Keratinocyte (primary cell): ENCODE measurements around the gene ALDOA. TPM values are rescaled to one million over a fixed set of nuclear protein-coding genes. Genes with fewer than 3 reads are reported as not detected.

ENCODE experiments used
- DNase-seq: peaks from one replicate; pipeline ENCODE4 v3.0.0-alpha.2; 2011; ENCODE audit warnings: low read depth, missing footprints, low spot score
- FAIRE-seq: peaks from 2 replicates; lab custom pipeline; 2011; peaks lifted over from hg19 to GRCh38; lab: Jason Lieb, UNC
- H2AFZ ChIP-seq: 2 replicates; pipeline ENCODE4 v1.6.0; 2012; ENCODE audit warnings: low read length, control low read depth, inconsistent platforms; ENCODE audit not compliant: control insufficient read depth
- H3K27ac ChIP-seq: 2 replicates; pipeline ENCODE4 v1.5.1; 2011; ENCODE audit warnings: low read length; ENCODE audit not compliant: control insufficient read depth, insufficient read depth
- H3K27me3 ChIP-seq: 3 replicates; pipeline ENCODE4 v1.6.0; 2011; ENCODE audit warnings: low read length; ENCODE audit not compliant: control insufficient read depth, insufficient read depth; ENCODE audit errors: extremely low read depth
- H3K36me3 ChIP-seq, 2 experiments: 2 replicates in 1 of 2; 3 replicates in 1 of 2; pipeline ENCODE4 v1.5.1; 2011; ENCODE audit warnings: low read length in 2 of 2, mild to moderate bottlenecking in 1 of 2; ENCODE audit not compliant: control insufficient read depth in 2 of 2, insufficient read depth in 2 of 2; ENCODE audit errors: extremely low read depth in 1 of 2
- H3K4me1 ChIP-seq: 3 replicates; pipeline ENCODE4 v1.5.1; 2011; ENCODE audit warnings: low read length; ENCODE audit not compliant: control insufficient read depth, insufficient read depth; ENCODE audit errors: extremely low read depth
- H3K4me2 ChIP-seq: 3 replicates; pipeline ENCODE4 v1.6.0; 2011; ENCODE audit warnings: low read depth, low read length; ENCODE audit not compliant: control insufficient read depth, insufficient read depth; ENCODE audit errors: extremely low read depth
- H3K4me3 ChIP-seq, 3 experiments: fragments of 200-600 bp in 1 of 3; sonication (generic) in 1 of 3; 2 replicates in 2 of 3; 3 replicates in 1 of 3; pipeline ENCODE4 v1.5.1; 2011 to 2016; ENCODE audit warnings: low read length in 3 of 3, mild to moderate bottlenecking in 3 of 3, control low read depth in 2 of 3, inconsistent platforms in 1 of 3, low read depth in 1 of 3, mixed read lengths in 1 of 3, mixed run types in 1 of 3, moderate library complexity in 1 of 3; ENCODE audit not compliant: control insufficient read depth in 2 of 3, insufficient read depth in 2 of 3; ENCODE audit errors: extremely low read depth in 1 of 3
- H3K79me2 ChIP-seq: 2 replicates; pipeline ENCODE4 v1.6.0; 2012; ENCODE audit warnings: low read length; ENCODE audit not compliant: control insufficient read depth, insufficient read depth
- H3K9ac ChIP-seq: 3 replicates; pipeline ENCODE4 v1.6.0; 2011; ENCODE audit warnings: low read length; ENCODE audit not compliant: control insufficient read depth, insufficient read depth; ENCODE audit errors: extremely low read depth
- H3K9me1 ChIP-seq: 3 replicates; pipeline ENCODE4 v1.6.0; 2011; ENCODE audit warnings: low read length; ENCODE audit not compliant: control insufficient read depth, insufficient read depth; ENCODE audit errors: extremely low read depth
- H3K9me3 ChIP-seq: 2 replicates; pipeline ENCODE4 v1.5.1; 2012; ENCODE audit warnings: low read depth, low read length; ENCODE audit not compliant: control insufficient read depth
- H4K20me1 ChIP-seq: 3 replicates; pipeline ENCODE4 v1.6.0; 2011; ENCODE audit warnings: low read length; ENCODE audit not compliant: control insufficient read depth, insufficient read depth; ENCODE audit errors: extremely low read depth
- EZH2 ChIP-seq: IDR thresholded peaks from one replicate; pipeline ENCODE4 v1.6.1; 2012; ENCODE audit warnings: inconsistent platforms, mild to moderate bottlenecking, low read length, moderate library complexity
- dilution Hi-C: fragments of 300-500 bp; cut with MboI; formaldehyde crosslinking; loops from one replicate; pipeline ENCODE4 v1.7.0; 2020; ENCODE audit warnings: low sequenced_read_pairs; ENCODE audit not compliant: extremely low pct_ligation_motif_present
- polyA plus RNA-seq, 5 experiments: library from polyadenylated mRNA; depleted of rRNA in 3 of 5; stranded (reverse) in 3 of 5; stranded (forward) in 1 of 5; unstranded in 1 of 5; fragments of >200 nt; gene quantifications; 1 replicate in 1 of 5; 2 replicates in 3 of 5; 3 replicates in 1 of 5; pipeline versions ENCODE4 v1.2.1 to v1.2.3, GENCODE V29; 2011 to 2012; ENCODE audit warnings: missing spikeins in 2 of 5, low read depth in 1 of 5, low replicate concordance in 1 of 5
- TF ChIP-seq, protein P1 (sequence below), 3 experiments: IDR thresholded peaks in 1 of 3; conservative IDR thresholded peaks in 1 of 3; optimal IDR thresholded peaks in 1 of 3; 2 replicates in 2 of 3; 3 replicates in 1 of 3; pipeline versions ENCODE3 to v1.5.1; 2011; ENCODE audit warnings: low read length in 3 of 3, mild to moderate bottlenecking in 3 of 3, moderate library complexity in 2 of 3, control low read depth in 1 of 3, inconsistent platforms in 1 of 3; ENCODE audit not compliant: insufficient read depth in 2 of 3; ENCODE audit errors: extremely low read depth in 1 of 3

Gene ALDOA
- polyA plus RNA-seq, 1 donor (not counting 4 experiments of a cell fraction or from before 2014, with no cell fraction given): 800 TPM

DNA sequence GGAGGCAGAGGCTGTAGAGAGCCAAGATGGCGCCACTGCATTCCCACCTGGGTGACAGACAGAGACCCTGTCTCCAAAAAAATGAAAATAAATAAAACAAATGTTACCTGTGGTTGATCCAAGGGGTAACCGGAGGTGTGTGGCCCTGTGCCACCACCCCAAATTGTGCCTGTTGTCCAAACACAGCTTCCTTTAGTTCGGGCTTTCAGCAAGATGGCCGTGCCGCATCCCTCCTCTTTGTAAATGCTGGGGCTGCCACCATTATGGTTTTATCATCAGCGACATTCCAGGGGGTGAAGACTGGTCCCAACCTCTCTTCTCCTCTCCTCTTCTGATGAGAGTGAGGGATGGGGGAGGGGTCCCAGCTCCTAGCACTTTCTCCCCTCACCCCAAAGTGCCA lies 42.7 kb upstream of the ALDOA start, which contains the start of gene C16orf92:
Gene C16orf92 (plus strand): TSS at position 312 of the 400 bp plus-strand sequence. CDS start 143 bp downstream, outside the sequence.
- no peaks in the 10 kb centered on the region for H3K36me3 ChIP-seq
- dilution Hi-C loops: no loop called here

DNA sequence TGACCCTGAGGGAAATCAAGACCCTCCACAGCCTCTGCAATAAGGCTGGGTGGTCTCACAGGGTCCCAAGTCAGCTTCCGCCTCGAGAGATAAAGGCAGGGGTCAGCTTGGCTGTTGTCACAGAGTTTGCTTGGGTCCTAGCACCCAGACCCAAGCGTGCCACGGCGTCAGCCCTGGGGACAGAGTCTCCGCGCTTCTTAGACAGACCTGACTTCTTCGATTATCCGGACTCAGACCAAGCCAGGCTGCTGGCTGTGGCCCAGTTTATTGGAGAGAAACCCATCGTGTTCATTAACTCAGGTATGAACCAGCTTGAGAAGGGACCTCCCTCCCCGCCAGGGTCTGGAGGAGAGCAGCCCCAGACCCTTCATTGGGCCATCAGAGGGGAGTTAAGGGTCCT lies 42.0 kb upstream of the ALDOA start:
- no peak overlapping the region for H2AFZ ChIP-seq
- no peak overlapping the region for H3K9ac ChIP-seq
- no peak for TF ChIP-seq EZH2
- TF ChIP-seq, protein P1, sequence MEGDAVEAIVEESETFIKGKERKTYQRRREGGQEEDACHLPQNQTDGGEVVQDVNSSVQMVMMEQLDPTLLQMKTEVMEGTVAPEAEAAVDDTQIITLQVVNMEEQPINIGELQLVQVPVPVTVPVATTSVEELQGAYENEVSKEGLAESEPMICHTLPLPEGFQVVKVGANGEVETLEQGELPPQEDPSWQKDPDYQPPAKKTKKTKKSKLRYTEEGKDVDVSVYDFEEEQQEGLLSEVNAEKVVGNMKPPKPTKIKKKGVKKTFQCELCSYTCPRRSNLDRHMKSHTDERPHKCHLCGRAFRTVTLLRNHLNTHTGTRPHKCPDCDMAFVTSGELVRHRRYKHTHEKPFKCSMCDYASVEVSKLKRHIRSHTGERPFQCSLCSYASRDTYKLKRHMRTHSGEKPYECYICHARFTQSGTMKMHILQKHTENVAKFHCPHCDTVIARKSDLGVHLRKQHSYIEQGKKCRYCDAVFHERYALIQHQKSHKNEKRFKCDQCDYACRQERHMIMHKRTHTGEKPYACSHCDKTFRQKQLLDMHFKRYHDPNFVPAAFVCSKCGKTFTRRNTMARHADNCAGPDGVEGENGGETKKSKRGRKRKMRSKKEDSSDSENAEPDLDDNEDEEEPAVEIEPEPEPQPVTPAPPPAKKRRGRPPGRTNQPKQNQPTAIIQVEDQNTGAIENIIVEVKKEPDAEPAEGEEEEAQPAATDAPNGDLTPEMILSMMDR (optimal IDR thresholded peaks at IDR 0.05 in 1 of 3, IDR thresholded peaks at IDR 0.05 in 1 of 3, conservative IDR thresholded peaks at IDR 0.05 in 1 of 3; ENCODE audit: extremely low read depth in 1 of 3, insufficient read depth in 2 of 3, low read length in 3 of 3): no peak
- no peaks in the 10 kb centered on the region for H3K9me1 ChIP-seq
- no peaks in the 10 kb centered on the region for H4K20me1 ChIP-seq
- no peak for FAIRE-seq
- no peak overlapping the region for H3K4me2 ChIP-seq
- no peak for DNase-seq
- H3K4me1 ChIP-seq: peaks cover 4% of the 10 kb centered on the region
- no peak overlapping the region for H3K4me3 ChIP-seq
- no peaks in the 10 kb centered on the region for H3K79me2 ChIP-seq
- H3K36me3 ChIP-seq: no peaks in the 10 kb centered on the region
- no peak overlapping the region for H3K27ac ChIP-seq
- no peaks in the 10 kb centered on the region for H3K9me3 ChIP-seq
- dilution Hi-C loops: no loop called here
- peaks cover 8% of the 10 kb centered on the region for H3K27me3 ChIP-seq

More for the DNA sequence above, 42.7 kb upstream of the ALDOA start, which contains the start of gene C16orf92:
- TF ChIP-seq, protein P1 (optimal IDR thresholded peaks at IDR 0.05 in 1 of 3, IDR thresholded peaks at IDR 0.05 in 1 of 3, conservative IDR thresholded peaks at IDR 0.05 in 1 of 3; ENCODE audit: extremely low read depth in 1 of 3, insufficient read depth in 2 of 3, low read length in 3 of 3): no peak
- TF ChIP-seq EZH2: no peak
- H3K4me1 ChIP-seq: peaks cover 4% of the 10 kb centered on the region
- no peak within 1 kb of the TSS for H3K9ac ChIP-seq
- no peak within 1 kb of the TSS for H2AFZ ChIP-seq
- no peaks in the 10 kb centered on the region for H4K20me1 ChIP-seq
- FAIRE-seq: no peak
- DNase-seq: no peak
- H3K9me1 ChIP-seq: no peaks in the 10 kb centered on the region
- no peaks in the 10 kb centered on the region for H3K79me2 ChIP-seq
- no peak within 1 kb of the TSS for H3K4me2 ChIP-seq
- peaks cover under 1% of the 10 kb centered on the region for H3K27me3 ChIP-seq
- no peak within 1 kb of the TSS for H3K27ac ChIP-seq
- H3K4me3 ChIP-seq: no peak within 1 kb of the TSS
- no peaks in the 10 kb centered on the region for H3K9me3 ChIP-seq
